C1 segment of cervical spinal cord (tissue), 14 donors: ENCODE measurements around the gene HSD17B3.
A peak's percentile ranks its signal among the peaks of the same experiment; 100 is the strongest.
"Not testable (repeated sequence)": the region's sequence is repeated elsewhere in the genome, so short reads cannot be mapped to it uniquely, and the experiment has no call there.

Source experiments
- DNase-seq, 14 donors: peaks; one replicate each; lab custom pipeline; 2025; lab: John Stamatoyannopoulos, UW

The HSD17B3 gene

GRCh38 chr9:96195541-96195940 lies 106.4 kb downstream of the HSD17B3 start:
- no peak for DNase-seq

- no peak for DNase-seq
These were observed 108.7 kb downstream of the HSD17B3 start for GRCh38 chr9:96193236-96193755.

GRCh38 chr9:96192710-96193109 lies 109.3 kb downstream of the HSD17B3 start:
- no peak for DNase-seq

DNA sequence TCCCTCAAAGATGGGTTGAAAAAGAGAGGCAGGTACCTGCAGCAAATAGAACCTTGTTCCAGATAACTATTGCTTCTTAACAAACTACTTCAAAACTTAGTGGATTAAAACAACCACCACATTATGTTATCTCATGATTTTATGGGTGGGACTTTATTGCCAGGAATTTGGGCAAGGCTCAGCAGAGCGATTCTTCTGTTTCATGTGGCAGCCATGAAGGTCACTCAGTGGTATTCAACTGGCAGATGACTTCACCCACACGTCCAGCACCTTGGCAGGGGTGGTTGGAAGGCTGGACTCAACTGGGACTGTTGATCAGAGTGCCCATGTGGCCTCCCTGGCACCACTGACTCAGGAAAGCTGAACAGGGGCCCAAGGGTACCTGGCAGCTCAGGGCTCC lies 112.0 kb downstream of the HSD17B3 start:
- DNase-seq = no peak

DNA sequence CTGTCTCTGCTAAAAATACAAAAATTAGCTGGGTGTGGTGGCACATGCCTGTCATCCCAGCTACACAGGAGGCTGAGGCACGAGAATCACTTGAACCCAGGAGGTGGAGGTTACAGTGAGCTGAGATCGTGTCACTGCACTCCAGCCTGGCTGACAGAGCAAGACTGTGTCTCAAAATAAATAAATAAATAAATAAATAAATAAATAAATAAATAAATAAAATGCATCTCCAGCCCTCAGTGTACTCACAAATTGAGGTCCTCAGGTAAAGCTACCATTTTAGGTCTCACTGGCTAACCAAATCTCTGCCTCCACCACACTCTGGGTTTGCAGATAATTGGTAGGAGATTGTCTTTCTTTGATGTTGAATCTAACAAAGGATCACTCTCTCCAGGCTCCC lies 112.4 kb downstream of the HSD17B3 start:
- DNase-seq = not testable (repeated sequence)

GRCh38 chr9:96188571-96188970 lies 113.4 kb downstream of the HSD17B3 start:
- no peak for DNase-seq

DNA sequence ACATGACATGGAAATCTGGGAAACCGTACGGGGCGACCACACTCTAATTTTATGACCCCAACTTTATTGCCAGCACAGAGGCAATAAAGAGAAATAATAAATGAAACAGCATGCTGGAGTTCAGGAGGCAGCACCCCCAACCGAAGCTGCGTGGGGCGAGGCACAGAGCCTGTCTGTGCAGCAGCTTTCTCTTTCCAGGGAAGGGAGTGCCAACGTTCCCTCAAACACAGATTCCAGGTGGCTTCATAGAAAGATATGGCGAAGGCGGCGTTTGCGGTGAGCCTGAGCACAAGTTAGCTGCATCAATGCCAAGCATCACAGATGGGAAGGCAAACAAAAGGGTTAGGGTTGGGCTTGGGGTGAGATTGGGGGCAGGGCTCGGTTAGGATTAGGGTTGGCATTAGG lies 114.8 kb downstream of the HSD17B3 start:
- no peak for DNase-seq

GRCh38 chr9:96186591-96187011 lies 115.4 kb downstream of the HSD17B3 start:
- DNase-seq = peak in 1 of 14 donors; percentile 12

DNA sequence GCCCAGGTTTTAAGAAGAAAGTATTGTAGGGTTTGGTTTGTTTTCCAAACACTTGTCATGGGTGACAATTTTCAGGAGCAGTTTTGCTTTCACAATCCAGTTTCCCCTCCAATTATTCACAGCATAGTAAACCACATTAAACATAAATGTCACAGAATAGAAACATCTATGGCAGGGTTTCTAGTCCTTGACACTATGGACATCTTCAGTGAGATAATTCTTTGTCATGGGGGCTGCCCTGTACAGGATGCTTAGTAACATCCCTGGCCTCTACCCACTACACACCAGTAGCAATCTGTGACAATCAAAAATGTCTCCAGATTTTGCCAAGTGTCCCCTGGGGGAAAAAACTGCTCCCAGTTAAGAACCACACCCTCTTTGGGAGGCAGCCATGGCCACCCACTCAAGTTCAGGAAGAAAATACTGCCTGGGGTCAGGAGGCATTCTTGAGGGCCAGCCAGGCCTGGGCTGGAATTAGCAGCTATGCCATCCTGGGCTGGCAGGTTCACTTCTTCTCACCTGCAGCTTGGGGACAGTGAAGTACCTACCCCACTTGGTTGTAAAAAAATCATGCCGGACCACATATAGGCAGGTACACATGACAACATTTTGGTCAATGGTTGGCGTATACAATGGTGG lies 116.3 kb downstream of the HSD17B3 start:
- DNase-seq = no peak
